HG03060 (cell line): ENCODE results near the gene KRTAP10-6.
"Not testable (repeated sequence)": the region's sequence is repeated elsewhere in the genome, so short reads cannot be mapped to it uniquely, and the experiment has no call there.

Experiments used
- ATAC-seq: cut with Tn5 transposase; IDR thresholded peaks from one replicate; pipeline ENCODE4 v1.9.1; 2021; ENCODE audit warnings: low read depth, moderate number of reproducible peaks; ENCODE audit not compliant: unreplicated experiment

The KRTAP10-6 gene

DNA sequence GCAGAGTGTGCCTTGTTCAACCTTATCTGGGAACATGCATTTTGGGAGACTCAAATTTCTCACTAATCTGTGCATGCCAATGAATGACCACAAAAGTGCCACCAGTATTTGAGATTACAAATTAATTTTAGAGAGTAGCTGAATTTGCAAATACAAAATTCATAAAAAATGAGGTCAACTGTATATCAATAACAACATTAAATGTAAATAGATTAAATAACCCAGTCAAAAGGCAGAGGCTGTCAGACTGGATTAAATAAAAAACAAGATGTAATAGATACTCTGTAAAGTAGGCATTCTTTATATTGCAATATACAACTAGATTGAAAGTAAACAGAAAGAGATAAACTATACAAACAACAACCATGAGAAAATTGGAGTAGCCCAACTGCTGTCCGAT is 28.2 kb downstream of the KRTAP10-6 start:
- no peak for ATAC-seq

DNA sequence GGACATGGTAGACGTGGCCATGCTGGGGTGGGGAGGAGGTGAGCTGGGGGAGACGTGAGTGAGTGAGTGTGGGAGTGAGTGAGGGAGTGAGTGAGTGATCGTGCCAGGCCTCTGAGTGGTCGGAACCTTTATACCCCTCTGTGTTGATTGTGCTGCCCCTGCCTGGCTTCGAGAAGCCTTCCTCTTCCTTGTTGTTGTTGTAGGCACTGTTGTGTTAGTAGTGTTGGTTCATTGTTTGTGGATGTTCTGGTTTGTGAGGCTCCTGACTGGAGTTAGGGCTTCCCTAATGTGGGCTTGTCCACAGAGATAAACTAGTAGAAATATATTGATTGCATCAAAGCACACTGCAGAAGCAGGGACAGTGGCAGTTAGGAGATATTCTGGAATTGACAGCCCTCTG is 33.6 kb downstream of the KRTAP10-6 start, which contains the start of gene KRTAP10-3:
Gene KRTAP10-3, minus strand, starts transcription at position 101 of the 400 bp plus-strand sequence. Its CDS starts 80 bp downstream, at position 21.
- ATAC-seq, result no peak

DNA sequence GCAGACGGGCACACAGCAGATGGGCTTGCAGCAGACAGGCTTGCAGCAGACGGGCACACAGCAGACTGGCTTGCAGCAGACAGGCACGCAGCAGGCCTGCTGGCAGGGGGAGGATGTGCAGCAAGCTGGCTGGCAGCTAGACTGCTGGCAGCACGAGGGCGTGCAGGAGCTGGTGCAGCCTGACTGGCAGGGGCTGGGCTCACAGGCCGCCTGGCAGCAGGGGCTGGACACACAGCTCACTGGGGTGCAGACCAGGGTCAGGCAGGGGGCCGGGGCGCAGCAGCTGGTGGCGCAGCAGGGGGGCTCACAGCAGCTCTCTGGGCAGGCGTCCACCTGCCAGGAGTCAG is 34.0 kb downstream of the KRTAP10-6 start:
- not testable (repeated sequence) for ATAC-seq

DNA sequence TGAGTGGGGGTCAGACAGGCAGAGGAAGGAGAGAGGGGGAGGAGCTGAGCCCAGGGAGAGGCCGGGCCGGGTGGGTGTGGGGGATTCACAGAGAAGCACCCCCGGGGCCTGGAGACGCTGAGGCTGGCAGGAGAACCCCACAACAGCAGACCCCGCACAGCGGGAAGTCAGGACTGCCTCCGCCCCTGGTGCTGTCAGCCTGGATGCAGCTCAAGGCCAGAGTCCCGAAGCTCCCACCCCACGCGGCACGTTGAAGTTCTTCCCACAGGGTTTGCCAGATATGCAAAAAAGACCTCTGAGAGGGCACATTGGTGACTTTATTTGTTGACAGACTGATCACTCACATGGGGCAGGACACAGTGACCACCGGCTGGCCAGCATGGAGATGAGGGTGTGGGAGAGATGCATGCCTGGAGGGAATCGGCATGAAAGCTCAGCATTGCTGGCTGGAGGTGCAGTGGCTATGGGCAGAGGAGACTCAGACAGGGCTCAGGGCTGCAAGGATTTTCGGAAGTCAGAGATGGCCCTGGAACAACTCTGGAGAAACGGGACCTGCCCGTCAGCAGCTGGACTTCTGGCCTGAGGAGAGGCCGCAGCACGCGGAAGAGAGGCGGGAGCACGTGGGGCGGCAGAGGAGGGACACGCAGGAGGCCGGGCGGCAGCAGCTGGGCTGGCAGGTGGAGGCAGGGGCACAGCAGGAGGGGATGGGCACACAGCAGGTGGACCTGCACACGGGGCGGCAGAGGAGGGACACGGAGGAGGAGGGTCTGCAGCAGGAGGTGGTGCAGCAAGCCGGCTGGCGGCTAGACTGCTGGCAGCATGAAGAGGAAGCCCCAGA is 34.6 kb downstream of the KRTAP10-6 start:
- no peak for ATAC-seq

DNA sequence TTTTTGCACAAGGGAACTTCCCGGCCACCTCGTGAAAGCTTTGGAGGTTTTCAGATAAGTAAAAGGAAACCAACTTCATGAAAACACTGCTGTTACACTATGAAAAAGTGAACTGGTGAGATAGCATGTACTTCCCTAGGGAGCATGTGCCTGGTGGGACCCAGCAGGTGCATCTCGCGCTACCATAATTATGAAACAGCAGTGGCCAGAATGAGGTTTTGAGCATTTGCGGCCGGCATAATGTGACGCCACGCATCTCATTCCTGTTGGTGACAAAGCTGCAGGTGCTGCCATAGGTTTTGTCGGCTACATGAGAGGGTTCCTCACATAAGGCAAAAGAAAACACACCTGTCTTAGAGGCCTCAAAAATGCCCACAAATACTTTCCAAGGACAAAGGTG is 35.4 kb downstream of the KRTAP10-6 start:
- ATAC-seq, result no peak

DNA sequence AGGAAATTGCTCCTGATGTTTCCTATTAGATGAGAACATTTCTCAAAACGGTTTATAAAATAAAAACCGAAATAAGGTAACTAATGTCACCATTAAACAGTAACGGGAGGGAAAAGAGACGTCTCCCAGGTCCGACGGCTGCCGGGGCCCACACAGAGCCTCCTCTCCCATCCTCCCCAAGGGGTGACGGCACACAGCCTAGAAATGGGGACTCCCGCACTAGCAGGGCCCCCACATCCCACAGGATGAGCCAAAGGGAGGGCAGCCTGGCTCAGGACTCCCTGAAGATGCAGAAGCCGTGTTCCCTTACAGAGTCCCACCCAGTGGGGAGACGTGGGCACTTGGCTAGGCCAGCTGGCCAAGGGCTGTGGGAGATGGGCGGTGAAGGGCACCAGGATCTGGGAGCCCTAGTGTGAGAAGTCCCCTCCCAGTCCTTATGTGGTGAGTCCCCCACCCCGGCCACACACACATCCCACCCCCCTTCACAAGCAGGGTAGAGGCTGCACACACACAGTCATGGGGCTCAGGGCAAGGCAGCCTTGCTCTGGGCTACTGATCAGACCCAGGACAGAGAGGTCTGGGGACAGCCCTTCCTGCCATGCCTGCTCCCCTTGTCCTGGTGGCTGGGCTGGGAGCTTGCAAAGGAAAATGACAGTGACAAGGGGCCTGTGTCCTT is 37.0 kb downstream of the KRTAP10-6 start:
- ATAC-seq, result no peak

DNA sequence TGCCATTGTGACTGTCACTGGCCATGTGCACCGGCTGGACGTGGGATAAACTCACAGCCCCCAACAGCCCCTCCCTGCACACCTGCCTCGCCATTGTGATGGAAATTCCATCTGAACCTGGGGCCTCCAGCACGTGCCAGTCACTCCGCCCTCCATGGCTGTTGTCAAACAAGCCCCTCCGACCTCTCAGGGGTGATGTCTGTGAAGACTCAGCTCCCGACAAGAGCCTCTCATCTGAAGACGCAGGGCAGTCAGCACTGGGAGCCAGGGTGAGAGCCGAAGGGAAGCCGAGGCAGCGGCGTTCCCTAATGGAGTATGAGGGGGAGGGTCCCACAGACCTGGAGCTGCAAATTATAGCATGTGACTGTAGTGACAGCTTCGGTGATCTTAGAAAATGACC is 39.6 kb downstream of the KRTAP10-6 start:
- ATAC-seq, result no peak

DNA sequence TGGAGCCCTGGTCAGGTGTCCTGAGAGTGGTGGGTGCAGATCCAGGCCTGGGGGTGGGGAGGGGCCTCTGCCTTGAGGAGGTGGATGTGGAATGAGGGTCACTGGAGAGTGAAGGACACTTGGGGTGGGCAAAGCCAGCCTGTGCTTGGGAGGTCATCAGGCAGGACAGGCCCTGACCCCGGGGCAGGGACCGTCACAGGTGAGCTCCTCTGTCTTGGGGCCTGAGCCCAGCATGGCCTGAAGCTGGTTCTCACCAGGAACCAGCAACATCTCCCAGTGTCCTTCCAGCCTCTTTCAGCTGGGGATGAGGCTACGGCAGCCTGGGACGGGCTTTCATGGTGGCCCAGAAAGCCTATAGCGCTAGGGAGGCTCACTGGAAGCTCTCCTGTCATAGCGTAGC is 40.2 kb downstream of the KRTAP10-6 start:
- no peak for ATAC-seq

DNA sequence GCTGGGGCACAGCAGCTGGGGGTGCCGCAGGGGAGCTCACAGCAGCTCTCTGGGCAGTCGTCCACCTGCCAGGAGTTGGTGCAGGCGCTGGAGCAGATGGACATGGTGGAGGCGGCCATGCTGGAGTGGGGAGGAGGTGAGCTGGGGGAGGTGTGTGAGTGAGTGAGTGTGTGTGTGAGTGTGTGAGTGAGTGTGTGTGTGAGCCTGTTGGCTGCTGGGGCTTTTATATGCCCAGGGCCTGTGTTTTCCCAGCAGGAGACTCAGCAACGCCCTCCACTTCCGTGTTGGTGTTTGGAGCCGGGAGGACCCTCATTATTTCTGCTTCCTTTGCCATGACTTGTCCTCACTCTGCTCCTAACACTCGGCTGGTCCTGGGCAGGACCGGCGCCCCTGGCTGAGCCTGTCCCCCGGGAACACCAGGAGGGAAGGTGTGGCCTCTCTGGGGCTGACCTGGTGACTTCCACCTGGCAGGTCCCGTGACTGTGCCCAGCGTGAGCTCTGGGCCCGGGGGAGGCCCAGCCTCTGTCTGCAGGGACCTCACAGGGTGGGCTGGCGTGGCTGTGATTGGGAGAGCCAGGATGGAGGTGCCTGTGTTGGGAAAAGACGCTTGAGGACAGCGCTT is 40.9 kb downstream of the KRTAP10-6 start, which contains the start of gene KRTAP10-2:
Gene KRTAP10-2, minus strand, starts transcription at position 166 of the 622 bp plus-strand sequence. Its CDS starts 47 bp downstream, at position 119.
- ATAC-seq, result no peak

DNA sequence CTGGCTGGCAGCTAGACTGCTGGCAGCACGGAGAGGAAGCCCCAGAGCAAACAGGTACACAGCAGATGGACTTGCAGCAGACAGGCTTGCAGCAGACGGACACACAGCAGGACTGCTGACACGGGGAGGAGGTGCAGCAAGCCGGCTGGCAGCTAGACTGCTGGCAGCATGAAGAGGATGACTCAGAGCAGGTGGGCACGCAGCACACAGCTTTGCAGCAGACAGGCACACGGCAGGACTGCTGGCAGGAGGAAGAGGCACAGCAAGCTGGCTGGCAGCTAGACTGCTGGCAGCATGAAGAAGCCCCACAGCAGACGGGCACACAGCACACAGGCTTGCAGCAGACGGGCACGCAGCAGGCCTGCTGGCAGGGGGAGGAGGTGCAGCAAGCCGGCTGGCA is 41.5 kb downstream of the KRTAP10-6 start:
- no peak for ATAC-seq

DNA sequence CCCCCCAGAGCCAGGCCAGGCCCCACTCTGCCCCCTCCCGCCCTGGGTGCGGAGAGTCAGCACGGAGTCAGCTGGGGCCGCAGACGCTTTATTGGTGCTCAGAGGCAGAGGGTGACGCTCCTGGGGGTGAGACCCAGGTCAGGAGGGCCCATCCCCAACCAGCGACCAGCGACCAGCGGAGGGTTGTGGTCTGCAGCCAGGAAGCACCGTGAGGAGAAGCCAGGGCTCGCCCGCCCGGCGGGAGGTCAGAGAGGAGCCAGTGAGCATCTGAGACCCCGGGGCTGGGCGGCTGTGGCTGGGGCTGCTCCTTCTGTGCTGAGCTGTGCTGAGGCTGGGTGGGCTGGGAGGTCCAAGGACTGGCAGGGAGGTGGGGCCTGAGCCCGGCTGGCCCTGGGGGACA is 42.0 kb downstream of the KRTAP10-6 start:
- not testable (repeated sequence) for ATAC-seq

DNA sequence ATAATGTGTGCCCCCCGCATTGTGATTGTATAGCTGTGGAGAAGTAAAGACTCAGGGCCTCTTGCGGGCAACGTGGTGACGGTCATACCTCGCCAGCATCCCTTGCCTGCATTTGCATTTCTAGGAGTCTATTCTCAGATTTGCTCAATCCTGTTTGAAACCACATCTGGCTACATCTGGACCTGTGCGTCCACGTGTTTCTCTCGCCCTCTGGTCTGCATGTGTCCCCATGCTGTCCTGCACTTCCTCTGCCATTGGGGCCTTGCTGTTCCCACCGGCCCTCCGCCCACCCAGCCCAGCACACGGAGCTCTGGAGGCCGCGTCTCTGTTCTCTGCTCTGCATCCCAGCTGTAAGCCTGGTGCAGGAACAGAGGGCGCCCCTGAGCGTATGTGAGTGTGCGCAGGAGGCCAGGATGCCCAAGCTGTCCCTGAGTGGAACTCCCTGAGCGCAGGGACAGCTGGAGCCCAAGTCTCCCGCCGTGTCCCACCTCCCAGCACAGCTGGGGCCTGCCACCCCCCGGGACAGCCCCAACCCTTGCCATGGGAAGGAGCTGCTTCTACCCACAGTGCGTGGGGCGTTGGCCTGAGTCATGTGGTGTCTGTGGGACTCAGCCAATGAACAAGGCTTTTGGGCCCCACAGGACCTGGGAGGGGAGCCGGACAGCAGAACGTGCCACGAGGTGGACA is 42.6 kb downstream of the KRTAP10-6 start:
- ATAC-seq, result no peak

DNA sequence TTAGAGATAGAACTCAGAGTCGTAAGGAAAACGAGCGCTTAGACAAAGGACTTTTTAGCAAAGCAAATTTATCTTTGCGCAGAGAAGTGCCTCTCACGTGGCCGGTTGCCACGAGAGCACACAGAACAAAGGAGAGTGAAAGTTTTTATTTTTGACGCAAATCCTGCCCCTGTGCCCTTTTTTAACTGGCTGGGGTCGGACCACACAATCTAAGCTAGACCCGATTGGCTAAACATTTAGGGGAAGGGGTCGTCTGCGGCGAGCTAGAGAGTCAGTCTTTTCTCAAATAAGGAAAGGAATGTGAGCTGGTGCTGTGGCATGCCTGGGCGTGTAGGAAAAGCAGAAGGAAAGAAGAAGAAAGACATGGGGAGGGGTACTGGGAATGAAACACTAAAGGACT is 43.4 kb downstream of the KRTAP10-6 start:
- ATAC-seq, result no peak

DNA sequence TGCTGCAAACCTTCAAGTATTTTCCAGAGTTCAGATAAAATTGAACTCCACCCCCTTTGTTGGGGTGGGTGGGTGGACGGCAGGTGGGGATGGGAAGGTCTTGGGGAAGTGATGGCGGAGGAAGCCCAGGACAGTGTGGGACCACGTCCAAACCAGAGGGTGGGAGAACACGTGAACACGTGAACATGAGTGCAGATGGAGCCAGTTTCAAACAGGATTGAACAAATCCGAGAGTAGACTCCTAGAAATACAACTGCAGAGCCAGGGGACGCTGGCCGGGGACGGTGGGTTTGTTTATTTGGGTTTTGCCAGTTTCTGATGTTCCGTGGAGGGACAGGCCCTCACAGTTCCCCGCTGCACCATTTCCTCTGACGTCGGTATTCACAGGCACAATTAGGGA is 43.9 kb downstream of the KRTAP10-6 start:
- ATAC-seq, result no peak

DNA sequence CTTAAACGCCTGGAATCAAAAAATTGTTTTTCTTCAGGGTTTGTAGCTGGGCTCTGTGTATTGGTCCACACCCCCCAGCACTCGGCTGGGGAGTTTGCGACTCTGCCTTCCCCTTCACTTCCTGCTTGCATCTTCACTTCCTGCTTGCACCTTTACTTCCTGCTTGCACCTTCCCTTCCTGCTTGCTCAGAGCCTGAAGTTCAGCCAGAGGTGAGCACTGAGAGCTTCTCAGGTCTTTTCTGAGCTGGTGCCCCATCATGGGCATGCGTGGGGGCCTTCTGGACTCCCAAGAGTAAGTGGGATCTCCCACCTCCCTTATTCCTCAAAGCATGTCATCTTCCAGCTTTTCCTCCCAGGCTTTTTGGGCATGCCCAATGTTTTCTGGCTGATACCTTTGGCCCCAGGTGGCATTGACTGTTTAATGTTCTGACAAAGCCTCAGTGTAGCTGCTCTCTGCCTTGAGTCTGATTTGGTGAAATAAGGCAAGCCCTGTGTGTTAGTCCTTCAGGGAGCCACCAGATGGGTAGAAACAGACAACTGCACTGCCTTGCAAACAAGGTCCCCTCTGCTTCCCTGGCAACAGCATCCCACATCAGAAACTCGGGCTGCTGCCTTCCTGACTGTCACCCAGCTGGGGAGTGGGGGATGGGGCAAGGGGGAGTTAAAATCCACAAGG is 44.5 kb downstream of the KRTAP10-6 start:
- no peak for ATAC-seq

DNA sequence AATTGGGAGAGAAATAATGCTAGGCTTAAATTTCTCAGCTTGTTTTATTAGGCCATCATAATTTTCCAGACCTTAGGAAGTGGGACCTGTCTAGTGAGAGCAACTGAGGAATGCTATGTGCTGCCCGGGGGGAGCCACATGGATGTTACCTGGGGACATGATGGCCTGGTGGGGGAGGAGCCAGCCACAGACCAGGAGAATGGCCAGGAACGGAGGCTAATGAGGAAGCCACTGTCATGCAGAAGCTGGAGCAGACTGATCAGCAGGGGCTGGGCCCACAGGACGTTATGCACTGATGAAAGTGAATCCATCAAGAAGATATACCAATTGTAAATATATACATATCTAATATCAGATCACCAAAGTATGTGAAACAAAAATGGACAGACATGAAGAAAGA is 47.7 kb downstream of the KRTAP10-6 start:
- no peak for ATAC-seq

DNA sequence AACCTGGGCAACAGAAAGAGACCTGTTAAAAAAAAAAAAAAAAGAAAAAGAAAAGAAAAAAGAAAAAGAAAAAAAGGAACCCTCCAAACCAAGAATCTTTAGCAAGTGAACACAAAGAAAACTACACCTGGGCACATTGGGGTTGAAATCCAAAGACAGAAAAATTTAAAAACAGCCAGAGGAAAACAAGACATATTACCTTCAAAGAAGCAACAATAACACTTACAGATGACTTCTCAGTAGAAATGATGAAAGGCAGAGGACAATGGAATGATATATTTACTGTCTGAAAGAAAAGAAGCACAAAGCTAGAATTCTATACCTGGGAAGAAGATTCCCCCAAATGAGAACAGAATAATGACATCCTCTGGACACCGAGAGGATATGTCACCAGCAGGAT is 49.6 kb downstream of the KRTAP10-6 start:
- ATAC-seq, result no peak
